Choroid plexus epithelial cell (primary cell): ENCODE measurements around the gene TTF1.

ENCODE experiments used
- DNase-seq: peaks from one replicate; pipeline ENCODE4 v3.0.0-alpha.2; 2010; ENCODE audit warnings: low read depth
- H3K4me3 ChIP-seq: 2 replicates; pipeline ENCODE4 v1.5.1; 2011; ENCODE audit warnings: low read depth, mild to moderate bottlenecking, control low read depth, low read length, moderate library complexity
- CTCF ChIP-seq: conservative IDR thresholded peaks from 2 replicates; pipeline ENCODE4 v1.5.1; 2011; ENCODE audit warnings: low read depth, mild to moderate bottlenecking, control low read depth, inconsistent platforms, low read length, moderate library complexity

TTF1 gene

GRCh38 chr9:132404228-132404881 lies 2.3 kb downstream of the TTF1 start:
- H3K4me3 ChIP-seq: no peak overlapping the region
- DNase-seq: no peak
- no peak for TF ChIP-seq CTCF

DNA sequence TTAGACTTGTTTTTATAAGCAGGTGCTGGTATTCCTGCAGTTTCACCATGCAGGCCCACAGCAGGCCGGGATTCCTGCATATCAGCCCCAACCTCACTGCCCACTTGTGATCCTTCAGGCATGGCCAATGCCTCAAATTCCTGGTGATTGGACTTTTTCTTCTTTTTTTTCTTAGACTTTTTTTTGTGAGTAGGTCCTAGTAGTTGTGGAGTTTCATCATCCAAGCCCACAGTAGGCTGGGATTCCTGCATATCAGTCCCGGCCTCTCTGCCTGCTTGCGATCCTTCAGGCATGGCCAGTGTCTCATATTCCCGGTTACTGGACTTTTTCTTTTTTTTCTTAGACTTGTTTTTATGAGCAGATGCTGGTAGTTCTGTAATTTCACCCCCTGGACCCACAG lies 4.8 kb downstream of the TTF1 start:
- DNase-seq: no peak
- TF ChIP-seq CTCF: no peak

GRCh38 chr9:132395560-132395959 lies 11.1 kb downstream of the TTF1 start:
- DNase-seq: no peak
- no peak overlapping the region for H3K4me3 ChIP-seq
- no peak for TF ChIP-seq CTCF

More for the DNA sequence above, 4.8 kb downstream of the TTF1 start:
- no peak overlapping the region for H3K4me3 ChIP-seq

DNA sequence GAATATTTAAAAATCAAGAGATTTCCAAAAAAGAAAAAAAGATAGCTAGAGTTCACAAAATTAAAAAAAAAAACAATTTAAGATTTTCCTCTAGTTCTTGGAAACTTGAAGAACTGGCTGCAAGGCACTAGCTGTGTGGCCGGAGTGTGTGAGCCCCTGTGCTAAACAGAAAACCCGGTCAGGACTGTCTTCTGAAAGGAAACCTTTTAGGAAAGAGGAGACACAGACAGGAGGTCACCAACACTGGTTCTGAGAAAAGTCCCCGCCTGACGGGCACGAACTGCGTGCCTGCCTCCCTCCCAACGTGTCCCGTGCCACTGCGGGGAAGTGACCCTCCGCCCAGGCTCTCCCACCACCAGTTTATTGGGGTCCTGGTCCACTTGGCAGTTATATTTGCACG lies 15.2 kb downstream of the TTF1 start:
- DNase-seq: no peak
- no peak for TF ChIP-seq CTCF
- no peak overlapping the region for H3K4me3 ChIP-seq

DNA sequence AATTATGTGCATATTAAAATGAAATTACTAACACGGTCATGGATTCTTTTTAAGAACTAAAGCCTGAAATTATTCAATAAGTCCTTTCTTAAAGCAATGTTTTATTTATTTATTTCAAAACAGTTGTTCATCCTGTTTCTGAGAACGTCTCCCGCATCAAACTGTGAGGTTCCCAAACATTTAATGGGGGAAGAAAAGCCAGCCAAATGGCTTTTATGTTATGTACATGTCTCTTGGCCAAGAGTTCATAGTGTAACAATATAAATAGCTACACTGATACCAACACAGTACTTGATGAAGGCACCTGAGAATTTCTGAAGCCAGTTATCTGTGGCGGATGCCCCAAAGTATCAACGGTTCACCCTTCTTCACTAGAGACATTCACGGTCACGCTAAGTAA lies 15.7 kb downstream of the TTF1 start:
- no peak overlapping the region for H3K4me3 ChIP-seq
- DNase-seq: no peak
- TF ChIP-seq CTCF: no peak

GRCh38 chr9:132387133-132387532 lies 19.5 kb downstream of the TTF1 start:
- no peak for TF ChIP-seq CTCF

DNA sequence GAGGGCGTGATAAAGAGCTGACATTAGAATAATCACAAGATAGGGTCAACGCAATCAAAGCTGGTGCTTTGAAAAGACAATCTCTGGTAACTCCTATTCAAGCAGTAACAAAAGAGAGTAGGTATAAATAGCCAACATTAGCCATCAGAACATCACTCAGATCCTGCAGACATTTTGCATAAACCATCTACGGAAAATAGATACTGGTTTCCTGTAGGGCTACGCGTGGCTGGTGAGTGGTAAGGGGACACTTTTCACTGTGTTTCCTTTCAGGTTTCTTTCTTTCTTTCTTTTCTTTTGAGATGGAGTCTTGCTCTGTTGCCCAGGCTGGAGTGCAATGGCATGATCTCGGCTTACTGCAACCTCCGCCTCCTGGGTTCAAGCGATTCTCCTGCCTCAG lies 22.3 kb downstream of the TTF1 start:
- no peak for TF ChIP-seq CTCF
- no peak overlapping the region for H3K4me3 ChIP-seq
- no peak for DNase-seq

More at GRCh38 chr9:132387133-132387532, 19.5 kb downstream of the TTF1 start:
- no peak overlapping the region for H3K4me3 ChIP-seq
- no peak for DNase-seq
